ENCODE data around the gene ANKRD11.

Gene ANKRD11

GRCh38 chr16:89378947-89379771 lies 111.2 kb downstream of the ANKRD11 start:
- DNase-seq, result no peak

- DNase-seq, result no peak
These were observed 112.9 kb downstream of the ANKRD11 start for GRCh38 chr16:89377453-89377848.

GRCh38 chr16:89376812-89377452 lies 113.4 kb downstream of the ANKRD11 start:
- DNase-seq, result no peak

- DNase-seq, result no peak
These were observed 114.7 kb downstream of the ANKRD11 start for GRCh38 chr16:89375686-89376085.

GRCh38 chr16:89375021-89375420 lies 115.3 kb downstream of the ANKRD11 start:
- no peak for DNase-seq

GRCh38 chr16:89374393-89374960 lies 115.9 kb downstream of the ANKRD11 start:
- no peak for DNase-seq

- no peak for DNase-seq
These were observed 116.8 kb downstream of the ANKRD11 start for GRCh38 chr16:89373355-89374110.

GRCh38 chr16:89371968-89372634 lies 118.3 kb downstream of the ANKRD11 start:
- DNase-seq, result no peak

GRCh38 chr16:89371386-89371785 lies 119.0 kb downstream of the ANKRD11 start:
- no peak for DNase-seq

GRCh38 chr16:89370601-89371000 lies 119.8 kb downstream of the ANKRD11 start:
- DNase-seq, result no peak

- no peak for DNase-seq
These were observed 120.3 kb downstream of the ANKRD11 start for GRCh38 chr16:89370081-89370511.

GRCh38 chr16:89369266-89369895 lies 121.0 kb downstream of the ANKRD11 start:
- DNase-seq, result no peak

- DNase-seq, result no peak
These were observed 121.6 kb downstream of the ANKRD11 start for GRCh38 chr16:89368604-89369249.

- no peak for DNase-seq
These were observed 122.8 kb downstream of the ANKRD11 start for GRCh38 chr16:89367538-89367915.

GRCh38 chr16:89366561-89367537 lies 123.5 kb downstream of the ANKRD11 start:
- no peak for DNase-seq

- DNase-seq, result no peak
These were observed 124.4 kb downstream of the ANKRD11 start for GRCh38 chr16:89365996-89366395.

GRCh38 chr16:89365044-89365467 lies 125.3 kb downstream of the ANKRD11 start:
- no peak for DNase-seq

- no peak for DNase-seq
These were observed 125.8 kb downstream of the ANKRD11 start for GRCh38 chr16:89364606-89365005.

- peak; percentile 65 for DNase-seq
These were observed 126.6 kb downstream of the ANKRD11 start for GRCh38 chr16:89363621-89364393.
